ENCODE measurements around the gene CHIA. TPM values are rescaled to one million over a fixed set of nuclear protein-coding genes. Genes with fewer than 3 reads are reported as not detected.
A peak's percentile ranks its signal among the peaks of the same experiment; 100 is the strongest.

Gene CHIA
- total RNA-seq, 1 experiment from 2014 or later = not detected

DNA sequence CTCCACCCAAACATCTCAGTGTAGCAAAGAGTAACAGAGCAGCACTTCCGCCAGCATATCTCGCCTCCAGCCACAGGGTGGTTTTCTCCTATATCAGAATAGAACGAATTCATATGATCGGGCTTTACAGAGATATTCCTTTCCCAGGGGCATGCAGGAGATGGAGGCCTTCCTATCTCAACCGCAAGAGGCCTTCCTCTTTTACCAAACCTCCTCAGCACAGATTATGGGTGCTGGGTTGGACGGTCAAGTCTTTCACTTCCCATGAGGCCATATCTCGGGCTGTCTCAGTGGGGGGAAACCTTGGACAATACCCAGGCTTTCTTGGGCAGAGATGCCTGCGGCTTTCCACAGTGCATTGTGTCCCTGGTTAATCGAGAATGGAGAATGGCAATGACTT, 71.1 kb downstream of the CHIA start:
- no peaks in the 10 kb centered on the region for H3K36me3 ChIP-seq (ENCODE audit: control insufficient read depth, insufficient read depth, low read length)
- no peaks in the 10 kb centered on the region for H3K9me3 Mint-ChIP-seq (ENCODE audit: unreplicated experiment)
- no TSS peak for BruUV-seq (replicated peaks)
- intact Hi-C loops (cut with micrococcal nuclease; ENCODE audit: unreplicated experiment) = no loop called here
- ChIA-PET POLR2A (no interaction called here), CTCF (no interaction called here)
- DNase-seq = no peak
- H3K4me3 ChIP-seq (ENCODE audit: low read depth, low read length) = no peak overlapping the region
- H3K4me3 Mint-ChIP-seq (ENCODE audit: unreplicated experiment) = no peak overlapping the region
- no peaks in the 10 kb centered on the region for H3K27me3 Mint-ChIP-seq (ENCODE audit: insufficient read depth, unreplicated experiment)
- no peaks in the 10 kb centered on the region for H3K36me3 Mint-ChIP-seq (ENCODE audit: insufficient read depth, unreplicated experiment)
- H3K27ac Mint-ChIP-seq (ENCODE audit: unreplicated experiment) = no peak overlapping the region
- peaks cover 28% of the 10 kb centered on the region for H3K4me1 ChIP-seq
- H3K4me1 Mint-ChIP-seq (ENCODE audit: low read depth, unreplicated experiment) = peaks cover 38% of the 10 kb centered on the region
- H3K27me3 ChIP-seq (replicated peaks; ENCODE audit: control insufficient read depth, insufficient read depth, low read length) = no peaks in the 10 kb centered on the region
- H3K9me3 ChIP-seq = no peaks in the 10 kb centered on the region
- TF ChIP-seq, protein P1, sequence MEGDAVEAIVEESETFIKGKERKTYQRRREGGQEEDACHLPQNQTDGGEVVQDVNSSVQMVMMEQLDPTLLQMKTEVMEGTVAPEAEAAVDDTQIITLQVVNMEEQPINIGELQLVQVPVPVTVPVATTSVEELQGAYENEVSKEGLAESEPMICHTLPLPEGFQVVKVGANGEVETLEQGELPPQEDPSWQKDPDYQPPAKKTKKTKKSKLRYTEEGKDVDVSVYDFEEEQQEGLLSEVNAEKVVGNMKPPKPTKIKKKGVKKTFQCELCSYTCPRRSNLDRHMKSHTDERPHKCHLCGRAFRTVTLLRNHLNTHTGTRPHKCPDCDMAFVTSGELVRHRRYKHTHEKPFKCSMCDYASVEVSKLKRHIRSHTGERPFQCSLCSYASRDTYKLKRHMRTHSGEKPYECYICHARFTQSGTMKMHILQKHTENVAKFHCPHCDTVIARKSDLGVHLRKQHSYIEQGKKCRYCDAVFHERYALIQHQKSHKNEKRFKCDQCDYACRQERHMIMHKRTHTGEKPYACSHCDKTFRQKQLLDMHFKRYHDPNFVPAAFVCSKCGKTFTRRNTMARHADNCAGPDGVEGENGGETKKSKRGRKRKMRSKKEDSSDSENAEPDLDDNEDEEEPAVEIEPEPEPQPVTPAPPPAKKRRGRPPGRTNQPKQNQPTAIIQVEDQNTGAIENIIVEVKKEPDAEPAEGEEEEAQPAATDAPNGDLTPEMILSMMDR (IDR thresholded peaks at IDR 0.05; ENCODE audit: insufficient read depth in 1 of 2, low read depth in 1 of 2, low read length in 1 of 2, severe bottlenecking in 1 of 2, unreplicated experiment in 1 of 2) = no peak

DNA sequence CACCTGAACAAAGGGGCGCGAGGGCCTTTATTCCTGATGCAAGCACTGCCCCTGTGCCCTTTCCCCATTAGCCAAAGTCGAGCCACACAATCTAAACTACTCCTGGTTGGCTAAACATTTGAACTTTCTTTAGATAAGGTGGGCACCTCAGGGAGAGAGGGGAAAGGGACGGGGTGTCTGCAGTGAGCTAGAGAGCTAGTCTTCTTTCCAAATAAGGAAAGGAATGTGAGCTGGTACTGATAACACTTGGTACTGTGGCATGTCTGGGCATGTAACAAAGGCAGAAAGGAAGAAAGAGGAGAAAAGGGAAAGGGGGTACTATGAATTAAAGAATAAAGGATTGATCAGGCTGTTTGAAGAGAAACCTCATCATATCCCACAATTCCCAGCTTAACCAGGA, 74.0 kb downstream of the CHIA start:
- H3K36me3 ChIP-seq (ENCODE audit: control insufficient read depth, insufficient read depth, low read length) = no peaks in the 10 kb centered on the region
- H3K27ac Mint-ChIP-seq (ENCODE audit: unreplicated experiment) = no peak overlapping the region
- CTCF ChIA-PET = no interaction called here
- TF ChIP-seq, protein P1 (IDR thresholded peaks at IDR 0.05; ENCODE audit: insufficient read depth in 1 of 2, low read depth in 1 of 2, low read length in 1 of 2, severe bottlenecking in 1 of 2, unreplicated experiment in 1 of 2) = no peak
- peaks cover 20% of the 10 kb centered on the region for H3K4me1 ChIP-seq
- no peaks in the 10 kb centered on the region for H3K27me3 Mint-ChIP-seq (ENCODE audit: insufficient read depth, unreplicated experiment)
- H3K4me3 ChIP-seq (ENCODE audit: low read depth, low read length) = no peak overlapping the region
- H3K9me3 ChIP-seq = no peaks in the 10 kb centered on the region
- H3K9me3 Mint-ChIP-seq (ENCODE audit: unreplicated experiment) = no peaks in the 10 kb centered on the region
- intact Hi-C loops (cut with micrococcal nuclease; ENCODE audit: unreplicated experiment) = no loop called here
- POLR2A ChIA-PET = no interaction called here
- H3K27me3 ChIP-seq (replicated peaks; ENCODE audit: control insufficient read depth, insufficient read depth, low read length) = no peaks in the 10 kb centered on the region
- H3K4me1 Mint-ChIP-seq (ENCODE audit: low read depth, unreplicated experiment) = peaks cover 27% of the 10 kb centered on the region
- H3K4me3 Mint-ChIP-seq (ENCODE audit: unreplicated experiment) = no peak overlapping the region
- H3K36me3 Mint-ChIP-seq (ENCODE audit: insufficient read depth, unreplicated experiment) = no peaks in the 10 kb centered on the region
- no TSS peak for BruUV-seq (replicated peaks)
- DNase-seq = peak in 1 of 2 experiments; percentile 46

DNA sequence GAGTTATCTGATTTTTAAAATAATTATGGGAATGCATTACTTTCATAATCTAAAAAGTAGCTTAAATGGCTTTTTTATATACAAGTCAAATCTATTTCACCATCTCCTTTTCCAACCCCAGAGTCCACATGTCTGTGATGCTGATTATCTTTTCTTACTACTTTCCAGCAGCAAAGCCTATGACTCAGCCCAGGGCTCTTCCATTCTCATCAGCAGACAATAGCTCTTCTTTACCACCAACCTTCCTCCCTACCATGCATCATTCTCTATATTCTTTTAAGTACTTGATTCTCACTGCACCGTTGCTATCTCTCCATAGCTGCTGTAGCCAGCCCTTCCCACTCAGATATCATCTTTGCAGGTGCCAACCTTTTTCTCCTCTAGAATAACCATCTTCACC, 75.6 kb downstream of the CHIA start:
- Mint-ChIP-seq H3K4me1 (ENCODE audit: low read depth, unreplicated experiment) (peaks cover 15% of the 10 kb centered on the region), H3K36me3 (ENCODE audit: insufficient read depth, unreplicated experiment) (no peaks in the 10 kb centered on the region), H3K4me3 (ENCODE audit: unreplicated experiment) (no peak overlapping the region), H3K27me3 (ENCODE audit: insufficient read depth, unreplicated experiment) (no peaks in the 10 kb centered on the region), H3K9me3 (ENCODE audit: unreplicated experiment) (no peaks in the 10 kb centered on the region), H3K27ac (ENCODE audit: unreplicated experiment) (peak overlapping the region; percentile 54)
- BruUV-seq (replicated peaks) = no TSS peak
- Histone ChIP-seq H3K4me3 (ENCODE audit: low read depth, low read length) (no peak overlapping the region), H3K36me3 (ENCODE audit: control insufficient read depth, insufficient read depth, low read length) (no peaks in the 10 kb centered on the region), H3K4me1 (peaks cover 13% of the 10 kb centered on the region), H3K9me3 (no peaks in the 10 kb centered on the region), H3K27me3 (replicated peaks; ENCODE audit: control insufficient read depth, insufficient read depth, low read length) (no peaks in the 10 kb centered on the region)
- TF ChIP-seq, protein P1 (IDR thresholded peaks at IDR 0.05; ENCODE audit: insufficient read depth in 1 of 2, low read depth in 1 of 2, low read length in 1 of 2, severe bottlenecking in 1 of 2, unreplicated experiment in 1 of 2) = no peak
- ChIA-PET CTCF (no interaction called here), POLR2A (no interaction called here)
- intact Hi-C loops (cut with micrococcal nuclease; ENCODE audit: unreplicated experiment) = no loop called here
- no peak for DNase-seq
